ENCODE results near the gene ZNF679. TPM values are rescaled to one million over a fixed set of nuclear protein-coding genes. Genes with fewer than 3 reads are reported as not detected.
A peak's percentile ranks its signal among the peaks of the same experiment; 100 is the strongest.
"Not testable (repeated sequence)": the region's sequence is repeated elsewhere in the genome, so short reads cannot be mapped to it uniquely, and the experiment has no call there.

The ZNF679 gene
- not detected in 2 replicates for total RNA-seq (ENCODE audit: low replicate concordance)

- not testable (repeated sequence) for H3K79me2 ChIP-seq (ENCODE audit: low read depth); H3K36me3 Mint-ChIP-seq; H3K9ac ChIP-seq; H3K27ac ChIP-seq; H3F3A ChIP-seq (ENCODE audit: low read depth); H3K27me3 ChIP-seq; H3K4me1 Mint-ChIP-seq; H3K36me3 ChIP-seq; H4K20me1 ChIP-seq (ENCODE audit: low read depth); DNase-seq (ENCODE audit: low spot score); H3K4me1 ChIP-seq; H3K4me2 ChIP-seq; H2AFZ ChIP-seq (replicated peaks); H3K27me3 Mint-ChIP-seq (ENCODE audit: insufficient read depth, low read depth); H3K4me3 Mint-ChIP-seq; H3K27ac Mint-ChIP-seq; H3K4me3 ChIP-seq
- peaks cover 17% of the 10 kb centered on the region for H3K9me3 ChIP-seq (ENCODE audit: low read depth)
- peaks cover 71% of the 10 kb centered on the region for H3K9me3 Mint-ChIP-seq
These were observed at the start of gene ZNF679 for GRCh38 chr7:64228174-64228573. TSS of gene ZNF679 (plus strand) at chr7:64228474. CDS start at chr7:64249118, 20,644 bp downstream.

GRCh38 chr7:64180989-64181388 is 47.3 kb upstream of the ZNF679 start:
- Histone ChIP-seq H3F3A (ENCODE audit: low read depth) (no peaks in the 10 kb centered on the region), H3K9me3 (ENCODE audit: low read depth) (peaks cover 17% of the 10 kb centered on the region), H3K4me1 (no peaks in the 10 kb centered on the region), H4K20me1 (ENCODE audit: low read depth) (no peaks in the 10 kb centered on the region), H3K36me3 (no peaks in the 10 kb centered on the region), H3K4me2 (no peak overlapping the region), H3K9ac (no peak overlapping the region), H3K4me3 (no peak overlapping the region), H3K27ac (no peak overlapping the region), H2AFZ (replicated peaks) (no peak overlapping the region), H3K27me3 (no peaks in the 10 kb centered on the region), H3K79me2 (ENCODE audit: low read depth) (no peaks in the 10 kb centered on the region)
- no peaks in the 10 kb centered on the region for H3K36me3 Mint-ChIP-seq
- no peaks in the 10 kb centered on the region for H3K4me1 Mint-ChIP-seq
- no peak overlapping the region for H3K4me3 Mint-ChIP-seq
- TF ChIP-seq CTCF (IDR thresholded peaks at IDR 0.05) (peak; percentile 8), EZH2phosphoT487 (IDR thresholded peaks at IDR 0.05) (no peak), EZH2 (IDR thresholded peaks at IDR 0.05) (no peak)
- H3K27ac Mint-ChIP-seq = no peak overlapping the region
- peaks cover 39% of the 10 kb centered on the region for H3K9me3 Mint-ChIP-seq
- H3K27me3 Mint-ChIP-seq (ENCODE audit: insufficient read depth, low read depth) = peaks cover 2% of the 10 kb centered on the region
- no peak for DNase-seq (ENCODE audit: low spot score)

- Mint-ChIP-seq H3K27ac (no peak overlapping the region), H3K27me3 (ENCODE audit: insufficient read depth, low read depth) (peaks cover 2% of the 10 kb centered on the region), H3K4me3 (no peak overlapping the region), H3K36me3 (no peaks in the 10 kb centered on the region), H3K9me3 (peaks cover 41% of the 10 kb centered on the region), H3K4me1 (no peaks in the 10 kb centered on the region)
- TF ChIP-seq EZH2phosphoT487 (IDR thresholded peaks at IDR 0.05) = no peak
- TF ChIP-seq EZH2 (IDR thresholded peaks at IDR 0.05) = no peak
- TF ChIP-seq CTCF (IDR thresholded peaks at IDR 0.05) = no peak
- Histone ChIP-seq H3K27me3 (no peaks in the 10 kb centered on the region), H3K4me3 (no peak overlapping the region), H3K4me2 (no peak overlapping the region), H3F3A (ENCODE audit: low read depth) (no peaks in the 10 kb centered on the region), H3K36me3 (no peaks in the 10 kb centered on the region), H4K20me1 (ENCODE audit: low read depth) (no peaks in the 10 kb centered on the region), H2AFZ (replicated peaks) (no peak overlapping the region), H3K27ac (no peak overlapping the region), H3K9ac (no peak overlapping the region), H3K9me3 (ENCODE audit: low read depth) (peaks cover 22% of the 10 kb centered on the region), H3K4me1 (no peaks in the 10 kb centered on the region), H3K79me2 (ENCODE audit: low read depth) (no peaks in the 10 kb centered on the region)
- no peak for DNase-seq (ENCODE audit: low spot score)
These were observed 46.7 kb upstream of the ZNF679 start for GRCh38 chr7:64181586-64181985.

- Mint-ChIP-seq H3K27me3 (ENCODE audit: insufficient read depth, low read depth) (peaks cover 2% of the 10 kb centered on the region), H3K4me1 (no peaks in the 10 kb centered on the region), H3K36me3 (no peaks in the 10 kb centered on the region), H3K27ac (no peak overlapping the region), H3K9me3 (peaks cover 45% of the 10 kb centered on the region), H3K4me3 (no peak overlapping the region)
- Histone ChIP-seq H3K9ac (no peak overlapping the region), H3K79me2 (ENCODE audit: low read depth) (no peaks in the 10 kb centered on the region), H3K4me3 (no peak overlapping the region), H3K36me3 (no peaks in the 10 kb centered on the region), H3K9me3 (ENCODE audit: low read depth) (peaks cover 26% of the 10 kb centered on the region), H3K27ac (no peak overlapping the region), H3K4me1 (no peaks in the 10 kb centered on the region), H3K27me3 (no peaks in the 10 kb centered on the region), H2AFZ (replicated peaks) (no peak overlapping the region), H4K20me1 (ENCODE audit: low read depth) (no peaks in the 10 kb centered on the region), H3F3A (ENCODE audit: low read depth) (no peaks in the 10 kb centered on the region), H3K4me2 (no peak overlapping the region)
- DNase-seq (ENCODE audit: low spot score) = no peak
- TF ChIP-seq EZH2 (IDR thresholded peaks at IDR 0.05) (no peak), EZH2phosphoT487 (IDR thresholded peaks at IDR 0.05) (no peak), CTCF (IDR thresholded peaks at IDR 0.05) (no peak)
These were observed 46.1 kb upstream of the ZNF679 start for GRCh38 chr7:64182036-64182790.

All from neural progenitor cell (in vitro differentiated cells).